IMR-90 (cell line): Measurements from ENCODE around the gene PGLYRP3. TPM values are rescaled to one million over a fixed set of nuclear protein-coding genes. Genes with fewer than 3 reads are reported as not detected.

Experiments
- ATAC-seq: fragments of 200-7000 bp; cut with Tn5 transposase; 2 replicates; pipeline ENCODE4 v1.9.1; 2020; ENCODE audit warnings: low read depth, mild to moderate bottlenecking, moderate library complexity
- BruUV-seq: library from RNA; stranded (reverse); fragments of 400-500 nt; replicated peaks from 2 replicates; lab custom pipeline; 2021; lab: Mats Ljungman, UMichigan
- CTCF ChIA-PET: fragments of 300-600 bp; formaldehyde crosslinking; extraction: SDS; loops from one replicate; lab custom pipeline; 2021; ENCODE audit warnings: antibody characterized with exemption; lab: Yijun Ruan, JAX
- POLR2A ChIA-PET: fragments of 300-600 bp; sonication (Branson Sonifier 250); formaldehyde crosslinking; loops from one replicate; lab custom pipeline; 2022; ENCODE audit warnings: antibody characterized with exemption; ENCODE audit not compliant: unreplicated experiment; lab: Charles Lee
- DNase-seq: peaks from one replicate; pipeline ENCODE4 v3.0.0; 2013
- H2AFZ ChIP-seq: replicated peaks from 2 replicates; pipeline ENCODE3; 2013; ENCODE audit warnings: low read length, mild to moderate bottlenecking; ENCODE audit not compliant: poor library complexity
- H2AK5ac ChIP-seq: 2 replicates; pipeline ENCODE4 v1.6.1; 2013; ENCODE audit warnings: low read depth, low read length, inconsistent platforms
- H2AK9ac ChIP-seq: replicated peaks from 2 replicates; pipeline ENCODE3; 2013; ENCODE audit warnings: mild to moderate bottlenecking, low read depth, low read length, moderate library complexity; ENCODE audit not compliant: poor library complexity
- H2BK120ac ChIP-seq: 2 replicates; pipeline ENCODE4 v1.6.1; 2013; ENCODE audit warnings: low read depth, low read length, inconsistent platforms
- H2BK15ac ChIP-seq: 3 replicates; pipeline ENCODE4 v1.6.1; 2013; ENCODE audit warnings: low read depth, low read length, inconsistent platforms
- H2BK20ac ChIP-seq: 2 replicates; pipeline ENCODE4 v1.6.1; 2013; ENCODE audit warnings: low read depth, mild to moderate bottlenecking, inconsistent platforms, low read length, moderate library complexity
- H2BK5ac ChIP-seq: 2 replicates; pipeline ENCODE4 v1.6.1; 2013; ENCODE audit warnings: mild to moderate bottlenecking, low read depth, low read length, inconsistent platforms; ENCODE audit not compliant: poor library complexity, severe bottlenecking
- H3K14ac ChIP-seq: replicated peaks from 2 replicates; pipeline ENCODE4 v1.6.1; 2013; ENCODE audit warnings: low read depth, low read length, inconsistent platforms
- H3K18ac ChIP-seq: 2 replicates; pipeline ENCODE4 v1.6.1; 2013; ENCODE audit warnings: low read depth, low read length, control low read depth
- H3K23ac ChIP-seq: 2 replicates; pipeline ENCODE4 v1.6.1; 2013; ENCODE audit warnings: low read depth, low read length, inconsistent platforms
- H3K27ac ChIP-seq: 2 replicates; pipeline ENCODE4 v1.5.1; 2013; ENCODE audit warnings: mild to moderate bottlenecking, control low read depth, low read length; ENCODE audit not compliant: insufficient read depth
- H3K27me3 ChIP-seq: 2 replicates; pipeline ENCODE4 v1.6.1; 2013; ENCODE audit warnings: low read length; ENCODE audit not compliant: control insufficient read depth, insufficient read depth
- H3K36me3 ChIP-seq: 2 replicates; pipeline ENCODE4 v1.6.1; 2013; ENCODE audit warnings: low read length, mixed read lengths; ENCODE audit not compliant: control insufficient read depth, insufficient read depth
- H3K4ac ChIP-seq: 2 replicates; pipeline ENCODE4 v1.6.1; 2013; ENCODE audit warnings: low read depth, low read length, inconsistent platforms
- H3K4me1 ChIP-seq: 2 replicates; pipeline ENCODE4 v1.6.1; 2013; ENCODE audit warnings: low read length, mixed read lengths; ENCODE audit not compliant: control insufficient read depth, insufficient read depth
- H3K4me2 ChIP-seq: 2 replicates; pipeline ENCODE4 v1.6.1; 2013; ENCODE audit warnings: low read depth, mild to moderate bottlenecking, control low read depth, low read length, moderate library complexity
- H3K4me3 ChIP-seq: 2 replicates; pipeline ENCODE4 v1.5.1; 2013; ENCODE audit warnings: low read depth, mild to moderate bottlenecking, control low read depth, low read length, moderate library complexity; ENCODE audit not compliant: insufficient read depth
- H3K56ac ChIP-seq: 2 replicates; pipeline ENCODE4 v1.6.1; 2013; ENCODE audit warnings: low read length, inconsistent platforms; ENCODE audit not compliant: insufficient read depth; ENCODE audit errors: extremely low read depth
- H3K79me1 ChIP-seq, 2 experiments: 2 replicates each; pipeline ENCODE4 v1.6.1; 2013; ENCODE audit warnings: low read length in 2 of 2, inconsistent platforms in 1 of 2, low read depth in 1 of 2
- H3K9ac ChIP-seq: 2 replicates; pipeline ENCODE4 v1.6.1; 2013; ENCODE audit warnings: low read depth, low read length, control low read depth
- H3K9me1 ChIP-seq: 2 replicates; pipeline ENCODE4 v1.6.1; 2013; ENCODE audit warnings: low read length, inconsistent platforms; ENCODE audit not compliant: insufficient read depth
- H3K9me3 ChIP-seq: 2 replicates; pipeline ENCODE4 v1.6.1; 2013; ENCODE audit warnings: low read length; ENCODE audit not compliant: control insufficient read depth, insufficient read depth
- H4K20me1 ChIP-seq: 2 replicates; pipeline ENCODE4 v1.6.1; 2013; ENCODE audit warnings: low read length, inconsistent platforms; ENCODE audit not compliant: insufficient read depth
- H4K5ac ChIP-seq: 2 replicates; pipeline ENCODE4 v1.6.1; 2013; ENCODE audit warnings: mild to moderate bottlenecking, low read depth, low read length, control low read depth
- H4K8ac ChIP-seq, 2 experiments: 2 replicates each; pipeline ENCODE4 v1.6.1; 2013; ENCODE audit warnings: low read depth in 2 of 2, low read length in 2 of 2, control low read depth in 1 of 2, inconsistent platforms in 1 of 2
- H4K91ac ChIP-seq: 2 replicates; pipeline ENCODE4 v1.6.1; 2013; ENCODE audit warnings: low read depth, low read length, inconsistent platforms; ENCODE audit not compliant: insufficient read depth
- CTCF ChIP-seq: conservative IDR thresholded peaks from 2 replicates; pipeline ENCODE4 v1.5.1; 2012; ENCODE audit warnings: mild to moderate bottlenecking, low read depth, low read length, improper control_type of control experiment
- WGBS, 2 experiments: methylation state at CpG; one replicate each; pipeline versions ENCODE4 v1.1.5 to v1.1.7; 2013; ENCODE audit warnings: missing lambda C conversion rate in 2 of 2; ENCODE audit not compliant: insufficient read length in 1 of 2; ENCODE audit errors: extremely low coverage in 2 of 2; 5-methylcytosine and 5-hydroxymethylcytosine counted together
- dilution Hi-C: fragments of 300-500 bp; cut with HindIII; formaldehyde crosslinking; loops from one replicate; pipeline ENCODE4 v1.14.3; 2018; ENCODE audit warnings: low sequenced_read_pairs; ENCODE audit not compliant: unreplicated experiment
- in situ Hi-C: fragments of 300-500 bp; cut with MboI; formaldehyde crosslinking; loops from 3 replicates; pipeline ENCODE4 v1.14.3; 2019; ENCODE audit warnings: low sequenced_read_pairs, inconsistent platforms, mixed read lengths
- intact Hi-C: fragments of 100-400 bp; cut with micrococcal nuclease; formaldehyde crosslinking; loops from 2 replicates; pipeline ENCODE4 v1.10.0; 2022
- polyA plus RNA-seq, 3 experiments: library from polyadenylated mRNA; depleted of rRNA; stranded (reverse); fragments of >200 nt; gene quantifications; 2 replicates each; pipeline ENCODE4 v1.2.3, GENCODE V29; 2012; ENCODE audit warnings: low replicate concordance in 1 of 3
- total RNA-seq: library from RNA; depleted of rRNA; stranded (reverse); fragments of >200 nt; gene quantifications from 2 replicates; pipeline ENCODE4 v1.2.3, GENCODE V29; 2012

The PGLYRP3 gene
- total and polyA plus RNA-seq, 2 of the 4 experiments (the other 2 are of a cell fraction): not detected

GRCh38 chr1:153262462-153263157, 50.1 kb downstream of the PGLYRP3 start:
- no peaks in the 10 kb centered on the region for H3K36me3 ChIP-seq
- no peak overlapping the region for H2AK5ac ChIP-seq
- H3K56ac ChIP-seq: no peak overlapping the region
- H3K4me1 ChIP-seq: no peaks in the 10 kb centered on the region
- H2BK5ac ChIP-seq: no peak overlapping the region
- no peaks in the 10 kb centered on the region for H4K20me1 ChIP-seq
- intact Hi-C loops: no loop called here
- no peak overlapping the region for H2AK9ac ChIP-seq
- H3K9me1 ChIP-seq: no peaks in the 10 kb centered on the region
- H4K8ac ChIP-seq: no peak overlapping the region
- H3K18ac ChIP-seq: no peak overlapping the region
- H3K4me2 ChIP-seq: no peak overlapping the region
- no peak overlapping the region for H4K91ac ChIP-seq
- ATAC-seq (no peak), DNase-seq (no peak)
- peaks cover 27% of the 10 kb centered on the region for H3K27me3 ChIP-seq
- H4K5ac ChIP-seq: no peak overlapping the region
- no peak overlapping the region for H3K9ac ChIP-seq
- in situ Hi-C loops: no loop called here
- H2BK15ac ChIP-seq: no peak overlapping the region
- 70% methylated on average over 2 of the region's 10 CpGs; no CpG with 5 or more reads in 1 of the 2 experiments for WGBS, 2 experiments
- H2BK120ac ChIP-seq: no peak overlapping the region
- no peak overlapping the region for H2AFZ ChIP-seq
- H3K23ac ChIP-seq: no peak overlapping the region
- H3K27ac ChIP-seq: no peak overlapping the region
- H3K4me3 ChIP-seq: no peak overlapping the region
- no TSS peak for BruUV-seq
- no peak overlapping the region for H3K14ac ChIP-seq
- H3K9me3 ChIP-seq: no peaks in the 10 kb centered on the region
- H3K79me1 ChIP-seq: no peaks in the 10 kb centered on the region
- TF ChIP-seq CTCF: no peak
- dilution Hi-C loops: no loop called here
- ChIA-PET CTCF (no interaction called here), POLR2A (no interaction called here)
- H3K4ac ChIP-seq: no peak overlapping the region
- H2BK20ac ChIP-seq: no peak overlapping the region
